Peyer's patch (tissue), 4 donors: ENCODE data around the gene ETF1. TPM values are rescaled to one million over a fixed set of nuclear protein-coding genes. Genes with fewer than 3 reads are reported as not detected.

ENCODE experiments used
- DNase-seq, 3 donors: peaks; one replicate each; pipeline ENCODE4 v3.0.0-alpha.2; 2017 to 2019
- H3K27ac ChIP-seq, 4 donors: fragments of 200-600 bp; sonication (generic); one replicate each; pipeline ENCODE4 v1.5.1; 2016 to 2019
- H3K27me3 ChIP-seq, 2 donors: fragments of 200-600 bp; sonication (generic); one replicate each; pipeline ENCODE4 v1.5.1; 2019
- H3K36me3 ChIP-seq, 3 donors: fragments of 200-600 bp; sonication (generic); one replicate each; pipeline ENCODE4 v1.5.1; 2016 to 2019
- H3K4me1 ChIP-seq, 4 donors: fragments of 200-600 bp; sonication (generic); one replicate each; pipeline ENCODE4 v1.5.1; 2016 to 2019
- H3K4me3 ChIP-seq, 4 donors: fragments of 200-600 bp; sonication (generic); 1 replicate in 3 of 4; 2 replicates in 1 of 4; pipeline ENCODE4 v1.5.1; 2016 to 2019; ENCODE audit warnings: mild to moderate bottlenecking in 1 of 4
- H3K9me3 ChIP-seq, 4 donors: fragments of 200-600 bp; sonication (generic); one replicate each; pipeline ENCODE4 v1.5.1; 2016 to 2019; ENCODE audit warnings: mild to moderate bottlenecking in 1 of 4
- POLR2A ChIP-seq, 2 donors: fragments of 450-650 bp; IDR thresholded peaks; one replicate each; pipeline ENCODE4 v1.5.1; 2017; ENCODE audit warnings: antibody characterized with exemption in 2 of 2, mild to moderate bottlenecking in 2 of 2, moderate library complexity in 2 of 2
- total RNA-seq, 4 donors: library from RNA; depleted of rRNA; stranded (reverse); fragments of >200 nt; gene quantifications; one replicate each; pipeline ENCODE4 v1.1.0, GENCODE V29; 2016
- TF ChIP-seq, protein P1 (sequence below), 6 experiments: fragments of 450-650 bp in 4 of 6; fragments of 200-600 bp in 2 of 6; sonication (generic) in 1 of 6; IDR thresholded peaks; one replicate each; pipeline ENCODE4 v1.5.1; 2017 to 2019; ENCODE audit warnings: antibody characterized with exemption in 6 of 6, mild to moderate bottlenecking in 3 of 6, moderate library complexity in 1 of 6

The ETF1 gene
- total RNA-seq, 4 donors from 2014 or later = 33.3 to 75.1 (median 39.3) TPM

- Histone ChIP-seq H3K4me3 (no peak overlapping the region), H3K9me3 (no peaks in the 10 kb centered on the region), H3K36me3 (no peaks in the 10 kb centered on the region), H3K27ac (no peak overlapping the region), H3K4me1 (peaks cover 0 to 27% (median 5%) of the 10 kb centered on the region in 4 donors), H3K27me3 (no peaks in the 10 kb centered on the region)
- DNase-seq = no peak
- TF ChIP-seq, protein P1, sequence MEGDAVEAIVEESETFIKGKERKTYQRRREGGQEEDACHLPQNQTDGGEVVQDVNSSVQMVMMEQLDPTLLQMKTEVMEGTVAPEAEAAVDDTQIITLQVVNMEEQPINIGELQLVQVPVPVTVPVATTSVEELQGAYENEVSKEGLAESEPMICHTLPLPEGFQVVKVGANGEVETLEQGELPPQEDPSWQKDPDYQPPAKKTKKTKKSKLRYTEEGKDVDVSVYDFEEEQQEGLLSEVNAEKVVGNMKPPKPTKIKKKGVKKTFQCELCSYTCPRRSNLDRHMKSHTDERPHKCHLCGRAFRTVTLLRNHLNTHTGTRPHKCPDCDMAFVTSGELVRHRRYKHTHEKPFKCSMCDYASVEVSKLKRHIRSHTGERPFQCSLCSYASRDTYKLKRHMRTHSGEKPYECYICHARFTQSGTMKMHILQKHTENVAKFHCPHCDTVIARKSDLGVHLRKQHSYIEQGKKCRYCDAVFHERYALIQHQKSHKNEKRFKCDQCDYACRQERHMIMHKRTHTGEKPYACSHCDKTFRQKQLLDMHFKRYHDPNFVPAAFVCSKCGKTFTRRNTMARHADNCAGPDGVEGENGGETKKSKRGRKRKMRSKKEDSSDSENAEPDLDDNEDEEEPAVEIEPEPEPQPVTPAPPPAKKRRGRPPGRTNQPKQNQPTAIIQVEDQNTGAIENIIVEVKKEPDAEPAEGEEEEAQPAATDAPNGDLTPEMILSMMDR (IDR thresholded peaks at IDR 0.05) = no peak
- TF ChIP-seq POLR2A (IDR thresholded peaks at IDR 0.05) = no peak
Measured at GRCh38 chr5:138536215-138536614, 6.8 kb downstream of the ETF1 start.

GRCh38 chr5:138533973-138534941 lies 8.8 kb downstream of the ETF1 start:
- no peak overlapping the region for H3K4me3 ChIP-seq
- no peak for DNase-seq
- no peak for TF ChIP-seq POLR2A (IDR thresholded peaks at IDR 0.05)
- TF ChIP-seq, protein P1 (IDR thresholded peaks at IDR 0.05) = no peak
- H3K27me3 ChIP-seq = no peaks in the 10 kb centered on the region
- H3K4me1 ChIP-seq = peaks cover 0 to 14% (median 0%) of the 10 kb centered on the region in 4 donors
- no peak overlapping the region for H3K27ac ChIP-seq
- no peaks in the 10 kb centered on the region for H3K9me3 ChIP-seq
- H3K36me3 ChIP-seq = peaks cover 0 to 6% (median 0%) of the 10 kb centered on the region in 3 donors

DNA sequence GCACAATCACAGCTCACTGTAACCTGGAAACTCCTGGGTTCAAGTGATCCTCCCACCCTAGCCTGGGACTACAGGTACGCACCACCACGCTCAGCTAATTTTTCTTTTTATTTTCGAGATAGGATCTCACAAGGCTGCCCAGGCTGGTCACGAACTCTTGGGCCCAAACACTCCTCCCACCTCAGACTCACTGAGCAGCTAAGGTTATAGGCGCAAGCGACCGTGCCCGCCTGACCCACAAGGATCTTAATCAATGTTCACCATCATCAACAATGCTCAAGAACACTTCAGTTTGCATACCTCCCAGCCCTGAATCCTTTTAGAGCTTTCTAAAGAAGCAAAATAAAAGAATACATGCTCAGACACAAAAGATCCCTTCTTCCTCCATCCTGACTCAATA lies 13.2 kb downstream of the ETF1 start:
- Histone ChIP-seq H3K27ac (no peak overlapping the region), H3K36me3 (peaks cover 0 to 8% (median 0%) of the 10 kb centered on the region in 3 donors), H3K4me1 (peaks cover 0 to 8% (median 0%) of the 10 kb centered on the region in 4 donors), H3K4me3 (no peak overlapping the region), H3K27me3 (no peaks in the 10 kb centered on the region), H3K9me3 (no peaks in the 10 kb centered on the region)
- DNase-seq = no peak
- TF ChIP-seq, protein P1 (IDR thresholded peaks at IDR 0.05) = no peak
- TF ChIP-seq POLR2A (IDR thresholded peaks at IDR 0.05) = no peak

DNA sequence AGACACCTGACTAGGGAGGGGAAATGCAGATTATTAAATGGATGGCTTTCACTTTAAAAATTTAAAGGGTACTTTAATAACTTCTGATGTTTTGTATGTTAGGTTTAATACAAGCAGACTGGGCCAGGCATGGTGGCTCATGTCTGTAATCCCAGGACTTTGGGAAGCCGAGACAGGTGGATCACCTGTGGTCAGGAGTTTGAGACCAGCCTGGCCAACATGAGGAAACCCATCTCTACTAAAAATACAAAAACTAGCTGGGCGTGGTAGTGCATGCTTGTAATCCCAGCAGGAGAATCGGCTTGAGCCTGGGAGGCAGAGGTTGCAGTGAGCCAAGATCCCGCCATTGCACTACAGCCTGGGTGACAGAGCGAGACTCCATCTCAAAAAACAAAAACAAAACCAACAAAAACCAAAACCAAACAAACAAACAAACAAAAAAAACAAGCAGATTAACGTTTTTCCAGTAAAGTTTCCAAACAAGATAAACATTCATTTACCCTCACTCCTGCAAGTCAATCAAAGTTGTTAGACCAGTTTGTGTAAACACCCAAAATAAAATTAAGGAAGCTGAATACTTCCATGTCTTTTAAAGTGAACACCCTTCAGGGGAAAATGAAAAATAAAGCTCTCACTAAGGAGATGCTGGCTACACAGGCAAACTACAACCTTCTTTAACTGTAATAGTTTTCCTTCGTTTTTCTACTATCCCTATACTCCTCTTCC lies 14.1 kb downstream of the ETF1 start:
- H3K27me3 ChIP-seq = no peaks in the 10 kb centered on the region
- H3K27ac ChIP-seq = no peak overlapping the region
- no peaks in the 10 kb centered on the region for H3K9me3 ChIP-seq
- H3K4me1 ChIP-seq = peaks cover 0 to 8% (median 0%) of the 10 kb centered on the region in 4 donors
- H3K36me3 ChIP-seq = peaks cover 0 to 8% (median 0%) of the 10 kb centered on the region in 3 donors
- DNase-seq = no peak
- no peak overlapping the region for H3K4me3 ChIP-seq
- TF ChIP-seq, protein P1 (IDR thresholded peaks at IDR 0.05) = no peak
- no peak for TF ChIP-seq POLR2A (IDR thresholded peaks at IDR 0.05)

- H3K36me3 ChIP-seq = peaks cover 0 to 8% (median 0%) of the 10 kb centered on the region in 3 donors
- no peak overlapping the region for H3K4me3 ChIP-seq
- no peak for DNase-seq
- H3K27ac ChIP-seq = no peak overlapping the region
- TF ChIP-seq, protein P1 (IDR thresholded peaks at IDR 0.05) = no peak
- TF ChIP-seq POLR2A (IDR thresholded peaks at IDR 0.05) = no peak
- no peaks in the 10 kb centered on the region for H3K9me3 ChIP-seq
- H3K4me1 ChIP-seq = peaks cover 0 to 8% (median 0%) of the 10 kb centered on the region in 4 donors
- H3K27me3 ChIP-seq = no peaks in the 10 kb centered on the region
Measured at GRCh38 chr5:138528208-138528607, 14.8 kb downstream of the ETF1 start.
